Measurements from ENCODE around the gene AMBRA1.
A peak's percentile ranks its signal among the peaks of the same experiment; 100 is the strongest.

The AMBRA1 gene

DNA sequence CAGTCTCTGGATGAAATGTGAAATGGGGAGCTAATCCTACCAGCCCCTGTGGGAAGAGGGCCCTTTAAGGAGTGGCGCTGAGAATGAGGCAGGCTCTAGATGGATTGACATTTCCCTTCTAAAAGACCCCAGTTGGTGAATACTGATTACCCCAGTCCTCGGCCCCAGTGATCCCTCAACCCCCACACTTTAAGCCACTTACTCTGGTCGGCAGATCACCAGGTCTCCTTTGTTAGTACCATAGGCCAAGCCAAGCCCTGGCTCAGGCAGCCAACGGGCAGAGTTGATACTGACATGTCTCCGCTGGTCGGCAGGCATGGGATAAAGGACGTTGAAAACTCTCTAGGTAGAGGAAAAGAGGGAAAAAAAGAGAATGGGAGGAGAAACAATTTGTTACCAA lies 176.1 kb downstream of the AMBRA1 start:
- no peaks in the 10 kb centered on the region for H3K27me3 ChIP-seq (ENCODE audit: insufficient read depth, low read length)
- H3K9me3 ChIP-seq (ENCODE audit: insufficient read depth, low read depth, low read length) = no peaks in the 10 kb centered on the region
- H3K4me3 ChIP-seq (ENCODE audit: low read length) = no peak overlapping the region
- H3K4me1 ChIP-seq (ENCODE audit: insufficient read depth, low read length) = peaks cover 2% of the 10 kb centered on the region; the same call in 1 of the 2 replicates
- H3K36me3 ChIP-seq (ENCODE audit: insufficient read depth, low read depth, low read length) = peaks cover 52% of the 10 kb centered on the region
- no peak overlapping the region for H3K27ac ChIP-seq (ENCODE audit: low read length)
- peak overlapping the region; percentile 16; the same call in 1 of the 2 replicates for H3K9ac ChIP-seq (ENCODE audit: low read depth, low read length)

DNA sequence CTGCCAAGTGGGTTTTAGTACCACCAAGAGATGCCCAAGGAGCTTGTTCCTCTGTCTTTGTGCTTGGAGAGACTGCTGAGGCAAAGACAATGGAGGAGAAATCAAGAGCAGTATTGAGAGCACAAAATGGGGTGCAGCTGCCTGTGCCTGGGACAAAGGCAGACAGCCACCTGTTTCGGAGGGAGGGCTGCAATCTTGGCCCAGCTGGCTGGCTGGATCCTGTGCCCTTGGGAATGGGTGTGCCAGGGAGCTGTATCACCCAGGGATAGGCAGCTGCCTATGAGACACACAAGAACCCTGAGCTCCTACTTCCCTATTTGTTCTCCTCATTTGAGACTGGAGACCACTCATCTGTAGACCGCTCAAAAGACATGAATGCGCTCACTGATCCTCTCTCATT lies 178.9 kb downstream of the AMBRA1 start:
- no peak overlapping the region for H3K4me3 ChIP-seq (ENCODE audit: low read length)
- peaks cover 2% of the 10 kb centered on the region; the same call in 1 of the 2 replicates for H3K4me1 ChIP-seq (ENCODE audit: insufficient read depth, low read length)
- H3K36me3 ChIP-seq (ENCODE audit: insufficient read depth, low read depth, low read length) = peaks cover 38% of the 10 kb centered on the region
- H3K27me3 ChIP-seq (ENCODE audit: insufficient read depth, low read length) = no peaks in the 10 kb centered on the region
- H3K9me3 ChIP-seq (ENCODE audit: insufficient read depth, low read depth, low read length) = no peaks in the 10 kb centered on the region
- no peak overlapping the region for H3K9ac ChIP-seq (ENCODE audit: low read depth, low read length)
- no peak overlapping the region for H3K27ac ChIP-seq (ENCODE audit: low read length)

DNA sequence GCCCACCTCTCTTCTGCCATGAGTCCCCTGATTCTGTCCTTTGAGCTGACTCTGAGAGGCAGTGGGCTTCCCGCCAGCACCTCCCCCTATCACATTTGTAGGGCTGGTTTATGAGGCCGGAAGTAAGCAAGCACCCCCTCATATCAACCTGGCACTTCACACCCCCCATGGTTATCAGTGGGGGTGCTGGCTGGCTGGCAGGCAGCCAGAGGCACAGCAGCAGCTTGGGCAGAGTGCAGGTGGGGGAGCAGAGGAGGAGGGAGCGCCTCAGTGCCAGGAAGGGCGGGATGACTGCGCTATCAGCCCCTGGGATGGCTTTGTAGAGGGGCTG lies 179.4 kb downstream of the AMBRA1 start:
- Histone ChIP-seq H3K27me3 (ENCODE audit: insufficient read depth, low read length) (no peaks in the 10 kb centered on the region), H3K4me3 (ENCODE audit: low read length) (no peak overlapping the region), H3K36me3 (ENCODE audit: insufficient read depth, low read depth, low read length) (peaks cover 43% of the 10 kb centered on the region), H3K27ac (ENCODE audit: low read length) (no peak overlapping the region), H3K9ac (ENCODE audit: low read depth, low read length) (no peak overlapping the region), H3K4me1 (ENCODE audit: insufficient read depth, low read length) (peaks cover 2% of the 10 kb centered on the region; the same call in 1 of the 2 replicates), H3K9me3 (ENCODE audit: insufficient read depth, low read depth, low read length) (no peaks in the 10 kb centered on the region)

DNA sequence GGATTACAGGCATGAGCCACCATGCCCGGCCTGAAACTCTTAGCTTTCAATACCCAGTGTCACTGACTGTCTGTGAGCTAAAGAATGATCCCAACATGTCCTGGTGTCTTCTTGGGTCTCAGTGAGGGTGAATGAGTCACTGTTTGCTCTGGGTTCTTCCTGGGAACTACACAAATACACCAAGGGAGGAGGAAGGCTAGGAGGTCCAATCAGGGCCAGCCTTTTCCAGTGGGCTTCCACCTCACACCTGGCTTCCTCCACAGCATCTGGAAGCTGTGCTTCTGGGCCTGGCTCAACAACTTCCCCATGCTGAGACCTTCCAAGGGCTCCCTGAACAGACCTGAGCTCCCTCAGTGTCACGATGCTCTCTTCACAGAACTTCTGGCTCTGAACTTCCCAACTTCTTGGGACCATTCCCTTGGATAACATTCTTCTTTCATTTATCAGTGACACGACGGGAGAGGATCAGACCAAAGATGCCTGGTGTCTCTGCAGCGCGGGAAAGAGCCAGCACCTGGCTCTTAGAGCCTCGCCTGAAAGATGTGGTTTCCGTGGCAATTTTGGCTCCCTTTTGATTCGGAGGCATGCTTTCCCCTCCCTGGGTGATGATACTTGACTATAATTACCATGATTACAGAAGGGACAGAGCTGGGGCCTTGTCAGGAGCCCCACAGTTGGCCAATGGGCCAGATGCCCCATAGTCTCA lies 179.9 kb downstream of the AMBRA1 start:
- Histone ChIP-seq H3K9ac (ENCODE audit: low read depth, low read length) (no peak overlapping the region), H3K27me3 (ENCODE audit: insufficient read depth, low read length) (no peaks in the 10 kb centered on the region), H3K4me1 (ENCODE audit: insufficient read depth, low read length) (peaks cover 2% of the 10 kb centered on the region; the same call in 1 of the 2 replicates), H3K36me3 (ENCODE audit: insufficient read depth, low read depth, low read length) (peaks cover 45% of the 10 kb centered on the region), H3K4me3 (ENCODE audit: low read length) (no peak overlapping the region), H3K27ac (ENCODE audit: low read length) (no peak overlapping the region), H3K9me3 (ENCODE audit: insufficient read depth, low read depth, low read length) (no peaks in the 10 kb centered on the region)

DNA sequence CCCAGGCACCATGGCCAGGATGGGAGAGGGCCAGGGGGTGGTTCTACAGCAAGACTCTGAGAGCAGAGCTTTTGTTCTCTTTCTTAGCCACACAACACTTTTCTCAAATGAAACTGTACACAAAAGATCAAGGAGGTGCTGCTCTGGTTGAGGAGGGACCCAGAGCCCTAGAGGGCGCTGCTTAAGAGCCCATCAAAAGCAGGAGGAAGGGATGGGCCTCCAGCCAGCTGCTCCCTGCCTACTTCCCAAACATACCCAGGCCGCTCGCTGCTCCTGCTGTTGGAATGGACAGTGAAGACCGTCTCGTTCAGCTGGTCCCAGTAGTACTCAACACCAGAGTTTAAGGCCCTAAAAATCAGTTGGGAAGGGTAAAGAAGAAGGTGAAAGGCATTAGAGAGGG lies 183.8 kb downstream of the AMBRA1 start:
- Histone ChIP-seq H3K27me3 (ENCODE audit: insufficient read depth, low read length) (no peaks in the 10 kb centered on the region), H3K36me3 (ENCODE audit: insufficient read depth, low read depth, low read length) (peaks cover 46% of the 10 kb centered on the region), H3K4me3 (ENCODE audit: low read length) (no peak overlapping the region), H3K4me1 (ENCODE audit: insufficient read depth, low read length) (no peaks in the 10 kb centered on the region), H3K27ac (ENCODE audit: low read length) (no peak overlapping the region), H3K9me3 (ENCODE audit: insufficient read depth, low read depth, low read length) (no peaks in the 10 kb centered on the region), H3K9ac (ENCODE audit: low read depth, low read length) (no peak overlapping the region)

DNA sequence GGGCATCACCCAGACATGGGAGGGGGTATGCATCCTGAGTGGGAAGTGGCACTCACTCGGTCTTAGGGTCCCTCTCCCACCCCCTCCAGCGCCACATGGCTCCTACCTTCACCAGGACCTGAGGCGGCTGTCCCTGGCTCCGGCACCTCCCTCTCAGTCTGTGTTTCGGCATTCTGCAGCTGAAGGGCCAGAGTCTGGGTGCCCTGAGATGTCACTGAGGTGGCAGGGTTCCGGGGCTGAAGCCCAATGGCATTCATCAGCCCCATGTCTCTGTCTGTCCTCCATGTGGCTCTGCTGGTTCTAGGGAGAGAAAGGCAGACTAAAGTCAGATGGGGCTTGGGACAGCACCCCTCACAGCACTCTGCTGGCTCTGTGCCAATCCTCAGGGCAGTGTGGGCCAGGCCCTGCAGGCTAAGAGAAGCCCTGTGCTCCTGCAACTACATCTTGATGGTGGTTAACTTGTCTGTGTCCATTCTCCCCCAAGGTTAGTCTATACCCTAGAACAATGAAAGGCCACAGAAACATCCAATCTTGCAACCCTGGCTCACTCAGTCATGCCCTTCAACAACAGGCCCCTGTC lies 185.3 kb downstream of the AMBRA1 start:
- peaks cover 35% of the 10 kb centered on the region for H3K36me3 ChIP-seq (ENCODE audit: insufficient read depth, low read depth, low read length)
- H3K27me3 ChIP-seq (ENCODE audit: insufficient read depth, low read length) = no peaks in the 10 kb centered on the region
- H3K4me1 ChIP-seq (ENCODE audit: insufficient read depth, low read length) = no peaks in the 10 kb centered on the region
- H3K4me3 ChIP-seq (ENCODE audit: low read length) = no peak overlapping the region
- H3K9ac ChIP-seq (ENCODE audit: low read depth, low read length) = no peak overlapping the region
- no peak overlapping the region for H3K27ac ChIP-seq (ENCODE audit: low read length)
- H3K9me3 ChIP-seq (ENCODE audit: insufficient read depth, low read depth, low read length) = no peaks in the 10 kb centered on the region

DNA sequence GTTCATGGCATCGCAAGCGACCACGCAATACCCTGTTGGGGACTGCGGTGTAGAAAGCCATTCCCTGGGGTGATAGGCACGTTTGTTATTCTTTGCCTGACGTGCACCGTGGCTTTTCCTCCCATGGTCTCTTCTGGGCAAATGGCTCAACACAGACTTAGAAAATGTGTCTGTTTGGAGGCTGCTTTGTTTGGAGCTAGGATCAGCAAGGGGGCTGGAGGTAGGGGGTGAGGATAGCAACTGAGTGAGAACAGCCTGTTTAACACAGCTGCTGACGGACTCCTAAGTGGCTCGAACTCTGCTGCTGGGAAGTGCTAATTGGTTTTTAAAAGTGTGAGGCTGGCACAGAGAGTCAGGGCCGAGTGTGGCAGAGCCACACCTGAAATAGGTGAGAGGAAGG lies 186.2 kb downstream of the AMBRA1 start:
- Histone ChIP-seq H3K27me3 (ENCODE audit: insufficient read depth, low read length) (no peaks in the 10 kb centered on the region), H3K36me3 (ENCODE audit: insufficient read depth, low read depth, low read length) (peaks cover 29% of the 10 kb centered on the region), H3K9ac (ENCODE audit: low read depth, low read length) (no peak overlapping the region), H3K27ac (ENCODE audit: low read length) (no peak overlapping the region), H3K4me3 (ENCODE audit: low read length) (no peak overlapping the region), H3K4me1 (ENCODE audit: insufficient read depth, low read length) (no peaks in the 10 kb centered on the region), H3K9me3 (ENCODE audit: insufficient read depth, low read depth, low read length) (no peaks in the 10 kb centered on the region)

DNA sequence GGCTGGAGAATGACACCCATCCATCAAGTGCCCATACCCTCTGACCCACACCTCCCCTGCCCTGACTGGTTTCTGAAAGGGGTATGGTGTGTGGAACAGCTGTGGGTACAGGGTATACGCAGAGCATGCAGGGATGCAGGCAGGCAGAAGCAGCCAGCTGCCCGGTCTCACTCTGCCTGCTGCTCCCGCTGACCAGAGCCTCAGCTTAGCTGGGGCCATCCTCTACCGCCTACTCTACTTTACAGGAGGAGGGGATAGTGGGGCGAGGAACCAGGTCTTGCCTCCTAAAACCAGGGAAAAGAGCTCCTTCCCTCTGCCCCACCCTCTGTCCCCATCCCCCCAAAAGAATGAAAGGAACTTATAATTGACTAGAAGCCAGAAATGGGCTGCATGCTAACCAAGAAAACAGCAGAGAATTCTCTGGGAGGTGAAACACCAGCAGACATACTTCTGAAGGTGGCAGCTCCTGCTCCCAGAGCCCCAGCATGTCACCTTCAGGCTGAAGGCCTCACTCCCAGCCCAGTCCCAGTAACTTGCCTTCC lies 189.3 kb downstream of the AMBRA1 start:
- no peak overlapping the region for H3K27ac ChIP-seq (ENCODE audit: low read length)
- no peaks in the 10 kb centered on the region for H3K27me3 ChIP-seq (ENCODE audit: insufficient read depth, low read length)
- H3K9ac ChIP-seq (ENCODE audit: low read depth, low read length) = no peak overlapping the region
- no peaks in the 10 kb centered on the region for H3K9me3 ChIP-seq (ENCODE audit: insufficient read depth, low read depth, low read length)
- peaks cover 25% of the 10 kb centered on the region for H3K36me3 ChIP-seq (ENCODE audit: insufficient read depth, low read depth, low read length)
- H3K4me1 ChIP-seq (ENCODE audit: insufficient read depth, low read length) = no peaks in the 10 kb centered on the region
- no peak overlapping the region for H3K4me3 ChIP-seq (ENCODE audit: low read length)

DNA sequence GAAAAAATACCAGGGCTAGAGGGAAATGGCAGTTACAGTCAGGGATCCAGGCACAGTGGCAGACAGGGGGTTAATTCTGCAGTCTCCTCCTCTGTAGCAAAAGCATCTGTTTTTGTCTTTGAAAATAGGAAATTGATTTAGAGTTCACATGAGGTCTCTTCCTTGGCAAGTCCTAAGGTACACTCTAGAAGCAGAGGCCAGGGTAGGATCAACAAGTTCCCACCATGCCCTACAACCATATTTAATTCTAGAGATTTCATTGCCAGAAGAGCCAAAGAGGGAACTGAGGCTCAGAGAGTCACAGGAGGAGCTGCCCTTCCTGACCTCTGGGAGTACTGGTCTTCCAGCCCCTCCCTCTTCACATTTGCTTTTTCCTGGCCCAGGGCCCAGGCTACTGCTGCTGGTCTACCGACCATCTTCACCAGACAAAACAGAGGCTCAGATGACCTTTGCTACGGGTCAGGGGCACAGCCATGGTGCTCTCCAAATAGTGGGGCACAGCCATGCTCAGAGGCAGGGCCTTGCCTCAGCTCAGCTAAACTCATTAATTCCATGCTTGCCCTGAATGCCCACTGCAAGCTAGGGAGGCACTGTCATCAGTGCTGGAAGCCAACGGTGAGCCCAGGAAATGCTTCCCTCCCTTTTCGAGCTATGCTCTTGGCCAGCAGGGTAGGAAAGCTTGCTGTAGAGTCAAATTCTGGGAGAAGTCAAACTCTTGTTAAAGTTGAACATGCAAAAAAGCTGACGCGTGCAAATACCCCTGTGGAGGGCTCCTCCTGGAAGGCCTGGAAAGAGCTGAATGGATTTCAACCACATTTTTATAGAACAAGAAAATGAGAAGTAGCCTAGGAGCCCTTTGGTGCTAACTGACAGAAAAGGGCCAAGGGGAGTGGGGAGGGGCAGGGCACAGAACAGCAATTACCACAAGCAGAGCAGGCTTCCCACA lies 190.6 kb downstream of the AMBRA1 start:
- Histone ChIP-seq H3K9me3 (ENCODE audit: insufficient read depth, low read depth, low read length) (no peaks in the 10 kb centered on the region), H3K27me3 (ENCODE audit: insufficient read depth, low read length) (no peaks in the 10 kb centered on the region), H3K4me3 (ENCODE audit: low read length) (no peak overlapping the region), H3K4me1 (ENCODE audit: insufficient read depth, low read length) (no peaks in the 10 kb centered on the region), H3K9ac (ENCODE audit: low read depth, low read length) (no peak overlapping the region), H3K36me3 (ENCODE audit: insufficient read depth, low read depth, low read length) (peaks cover 16% of the 10 kb centered on the region), H3K27ac (ENCODE audit: low read length) (no peak overlapping the region)

DNA sequence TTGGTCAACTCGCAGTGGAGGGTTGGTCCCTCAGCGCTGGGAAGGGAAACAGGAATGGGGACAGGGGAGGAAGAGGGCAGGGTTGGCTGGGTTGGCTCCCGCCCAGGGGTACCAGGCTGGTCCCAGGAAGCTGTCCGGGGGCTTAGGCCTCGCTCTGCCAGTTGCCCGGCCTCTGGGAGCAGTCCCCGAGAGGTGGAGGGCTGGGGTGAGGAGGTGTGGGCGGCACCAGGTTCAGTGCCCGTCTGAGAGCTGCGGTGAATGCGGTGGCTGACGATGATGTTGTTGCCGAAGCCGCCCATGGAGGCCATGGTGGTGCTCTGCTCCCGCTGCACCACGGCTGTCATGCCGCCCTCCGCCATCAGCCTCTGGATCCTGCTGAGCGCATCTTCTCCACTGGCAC lies 196.3 kb downstream of the AMBRA1 start:
- no peak overlapping the region for H3K9ac ChIP-seq (ENCODE audit: low read depth, low read length)
- no peak overlapping the region for H3K27ac ChIP-seq (ENCODE audit: low read length)
- H3K9me3 ChIP-seq (ENCODE audit: insufficient read depth, low read depth, low read length) = no peaks in the 10 kb centered on the region
- peaks cover 16% of the 10 kb centered on the region for H3K36me3 ChIP-seq (ENCODE audit: insufficient read depth, low read depth, low read length)
- H3K27me3 ChIP-seq (ENCODE audit: insufficient read depth, low read length) = peaks cover 19% of the 10 kb centered on the region
- no peaks in the 10 kb centered on the region for H3K4me1 ChIP-seq (ENCODE audit: insufficient read depth, low read length)
- no peak overlapping the region for H3K4me3 ChIP-seq (ENCODE audit: low read length)

DNA sequence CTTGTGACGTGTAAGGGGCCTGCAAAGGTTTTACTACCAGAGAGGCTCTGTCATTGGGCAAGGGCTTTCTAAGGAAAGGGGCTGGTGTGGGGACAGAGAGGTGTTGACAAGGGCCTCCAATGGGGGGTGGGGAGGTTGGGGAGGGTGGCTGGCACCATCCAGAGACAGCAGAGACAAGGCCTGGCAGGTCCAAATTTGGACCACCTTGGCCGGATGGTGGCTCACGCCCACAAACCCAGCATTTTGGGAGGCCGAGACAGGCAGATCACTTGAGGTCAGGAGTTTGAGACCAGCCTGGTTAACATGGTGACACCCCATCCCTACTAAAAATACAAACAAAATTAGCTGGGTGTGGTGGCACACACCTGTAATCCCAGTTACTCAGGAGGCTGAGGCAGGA lies 200.1 kb downstream of the AMBRA1 start:
- Histone ChIP-seq H3K27me3 (ENCODE audit: insufficient read depth, low read length) (peaks cover 52% of the 10 kb centered on the region), H3K36me3 (ENCODE audit: insufficient read depth, low read depth, low read length) (peaks cover 16% of the 10 kb centered on the region), H3K9ac (ENCODE audit: low read depth, low read length) (no peak overlapping the region), H3K9me3 (ENCODE audit: insufficient read depth, low read depth, low read length) (no peaks in the 10 kb centered on the region; the same call in 1 of the 2 replicates), H3K4me1 (ENCODE audit: insufficient read depth, low read length) (peaks cover 5% of the 10 kb centered on the region; the same call in 1 of the 2 replicates), H3K27ac (ENCODE audit: low read length) (no peak overlapping the region), H3K4me3 (ENCODE audit: low read length) (no peak overlapping the region)

All from iPS-20b (cell line).